ENCODE measurements around the gene SLC39A13. TPM values are rescaled to one million over a fixed set of nuclear protein-coding genes. Genes with fewer than 3 reads are reported as not detected.

SLC39A13 gene
- total RNA-seq, 1 donor from 2014 or later: 74.6 TPM

DNA sequence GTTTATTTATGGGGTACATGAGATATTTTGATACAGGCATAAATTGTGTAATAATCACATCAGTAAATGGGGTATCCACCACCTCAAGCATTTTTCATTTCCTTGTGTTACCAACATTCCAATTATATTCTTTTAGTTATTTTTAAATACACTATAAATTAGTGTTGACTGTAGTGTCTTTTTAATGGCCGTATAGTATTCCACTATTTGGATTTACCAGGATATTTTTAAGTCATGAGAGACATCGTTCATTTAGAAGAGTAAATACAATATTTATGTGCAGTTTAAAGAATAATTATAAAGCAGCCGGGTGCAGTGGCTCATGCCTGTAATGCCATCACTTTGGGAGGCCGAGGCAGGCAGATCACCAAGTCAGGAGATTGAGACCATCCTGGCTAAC is 23.9 kb upstream of the SLC39A13 start:
- no peak for DNase-seq (ENCODE audit: low spot score)

GRCh38 chr11:47387944-47388696 is 20.3 kb upstream of the SLC39A13 start:
- no peak for DNase-seq (ENCODE audit: low spot score)

- no peak for DNase-seq (ENCODE audit: low spot score)
Measured at GRCh38 chr11:47388697-47389576, 19.5 kb upstream of the SLC39A13 start.

- DNase-seq (ENCODE audit: low spot score): no peak
Measured at GRCh38 chr11:47389577-47390421, 18.6 kb upstream of the SLC39A13 start.

DNA sequence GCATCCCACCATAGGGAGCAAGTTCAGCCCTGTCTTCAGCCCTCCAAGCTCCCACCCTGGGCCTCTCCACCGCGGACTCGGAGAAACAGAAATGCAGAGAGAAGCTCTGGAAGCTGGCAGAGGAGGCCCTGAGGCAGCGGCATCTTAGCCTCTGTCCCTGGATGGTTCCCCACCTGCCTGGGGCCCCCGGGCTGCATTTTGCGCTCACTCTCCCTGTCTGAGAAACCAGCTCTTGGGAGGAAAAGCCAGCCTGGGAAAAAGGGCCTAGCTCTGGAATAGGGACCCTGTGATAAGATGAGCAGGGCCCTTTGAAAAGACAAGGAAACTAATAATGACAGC is 18.0 kb upstream of the SLC39A13 start:
- DNase-seq (ENCODE audit: low spot score): no peak

DNA sequence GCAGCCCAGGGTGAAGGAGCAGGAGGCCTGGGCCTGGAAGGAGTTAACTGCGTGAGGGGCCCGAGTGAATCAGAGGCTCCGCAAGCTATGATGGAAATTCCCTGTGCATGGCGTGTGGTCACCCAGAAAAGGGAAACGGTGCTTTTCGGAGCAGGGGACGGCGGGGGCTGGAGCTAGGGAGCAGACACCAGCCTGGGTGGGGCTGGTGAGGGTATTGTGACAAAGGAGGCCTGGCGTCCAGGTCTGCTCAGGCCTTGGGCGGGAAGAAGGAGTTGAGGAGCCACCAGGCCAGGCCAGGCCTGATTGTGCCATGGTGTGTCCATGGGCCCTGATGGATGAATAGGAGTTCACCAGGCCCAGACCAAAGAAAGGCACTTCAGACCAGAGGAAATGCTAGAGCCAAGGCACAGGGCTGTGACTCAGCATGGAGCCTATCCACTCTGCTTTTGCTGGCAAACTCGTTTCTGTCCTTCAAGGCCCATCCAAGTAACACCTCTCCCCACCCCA is 17.3 kb upstream of the SLC39A13 start:
- no peak for DNase-seq (ENCODE audit: low spot score)

DNA sequence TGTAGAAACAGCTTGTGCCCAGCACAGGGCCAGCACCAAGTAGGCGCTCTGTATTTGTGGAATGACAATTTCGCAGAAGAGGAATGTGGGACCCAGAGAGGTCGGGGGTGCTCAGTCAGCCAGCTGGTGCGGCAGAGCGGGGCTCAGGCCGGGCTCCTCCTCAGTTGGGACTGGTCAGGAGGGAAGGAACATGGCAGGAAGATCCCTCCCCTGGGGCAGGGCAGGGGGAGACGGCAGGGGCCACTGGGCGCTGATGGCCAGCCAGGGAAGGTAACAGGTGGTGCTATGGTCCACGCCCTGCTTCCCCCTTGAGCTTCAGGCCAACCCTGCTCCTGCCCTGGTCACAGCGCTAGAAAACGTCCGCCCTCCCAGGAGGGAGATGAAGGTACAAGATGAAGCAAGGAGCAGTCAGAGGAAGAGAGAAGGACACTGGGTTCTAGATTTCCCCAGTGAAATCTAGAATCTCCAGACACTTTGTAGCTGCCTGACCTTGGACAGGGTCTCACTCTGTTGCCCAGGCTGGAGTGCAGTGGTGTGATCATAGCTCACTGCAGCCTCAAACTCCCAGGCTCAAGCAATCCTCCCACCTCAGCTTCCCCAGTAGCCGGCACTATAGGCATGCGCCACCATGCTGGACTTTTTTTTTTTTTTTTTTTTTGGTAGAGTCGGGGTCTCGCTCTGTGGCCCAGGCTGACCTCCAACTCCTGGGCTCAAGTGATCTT is 16.5 kb upstream of the SLC39A13 start:
- no peak for DNase-seq (ENCODE audit: low spot score)

DNA sequence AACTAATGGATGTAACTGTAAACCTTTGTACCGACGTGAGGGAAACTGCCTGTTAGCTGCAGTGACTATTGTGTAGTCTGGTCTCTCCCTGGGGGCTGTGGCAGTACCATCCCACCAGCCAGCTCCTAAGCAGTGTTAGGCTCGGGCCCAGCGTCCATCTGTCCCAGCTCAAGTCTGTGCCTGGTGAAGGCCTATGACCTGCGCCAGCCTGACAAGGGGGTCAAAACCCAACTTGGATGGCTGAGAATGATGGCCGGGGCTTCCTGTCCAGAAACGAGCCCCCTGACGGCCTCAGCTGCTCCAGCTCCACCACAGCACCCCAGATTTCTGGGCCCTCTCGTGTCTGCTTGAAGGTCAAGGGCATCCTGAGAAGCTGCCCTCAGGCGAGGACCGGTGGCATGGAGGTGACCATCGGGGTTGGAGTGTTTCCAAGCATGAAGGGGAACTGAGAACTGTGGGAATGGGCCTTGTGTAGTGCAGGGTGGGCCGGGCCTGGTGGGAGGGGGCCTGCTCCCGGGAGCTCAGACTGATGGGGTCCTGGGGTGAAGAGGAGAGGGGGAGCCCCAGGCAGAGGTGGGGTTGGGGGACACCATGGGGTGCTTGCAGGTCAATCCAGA is 15.7 kb upstream of the SLC39A13 start:
- no peak for DNase-seq (ENCODE audit: low spot score)

GRCh38 chr11:47393163-47394049 is 15.0 kb upstream of the SLC39A13 start:
- DNase-seq (ENCODE audit: low spot score): peak; percentile 58

GRCh38 chr11:47394050-47394321 is 14.4 kb upstream of the SLC39A13 start:
- DNase-seq (ENCODE audit: low spot score): no peak

GRCh38 chr11:47394322-47395222 is 13.8 kb upstream of the SLC39A13 start:
- peak; percentile 58 for DNase-seq (ENCODE audit: low spot score)

DNA sequence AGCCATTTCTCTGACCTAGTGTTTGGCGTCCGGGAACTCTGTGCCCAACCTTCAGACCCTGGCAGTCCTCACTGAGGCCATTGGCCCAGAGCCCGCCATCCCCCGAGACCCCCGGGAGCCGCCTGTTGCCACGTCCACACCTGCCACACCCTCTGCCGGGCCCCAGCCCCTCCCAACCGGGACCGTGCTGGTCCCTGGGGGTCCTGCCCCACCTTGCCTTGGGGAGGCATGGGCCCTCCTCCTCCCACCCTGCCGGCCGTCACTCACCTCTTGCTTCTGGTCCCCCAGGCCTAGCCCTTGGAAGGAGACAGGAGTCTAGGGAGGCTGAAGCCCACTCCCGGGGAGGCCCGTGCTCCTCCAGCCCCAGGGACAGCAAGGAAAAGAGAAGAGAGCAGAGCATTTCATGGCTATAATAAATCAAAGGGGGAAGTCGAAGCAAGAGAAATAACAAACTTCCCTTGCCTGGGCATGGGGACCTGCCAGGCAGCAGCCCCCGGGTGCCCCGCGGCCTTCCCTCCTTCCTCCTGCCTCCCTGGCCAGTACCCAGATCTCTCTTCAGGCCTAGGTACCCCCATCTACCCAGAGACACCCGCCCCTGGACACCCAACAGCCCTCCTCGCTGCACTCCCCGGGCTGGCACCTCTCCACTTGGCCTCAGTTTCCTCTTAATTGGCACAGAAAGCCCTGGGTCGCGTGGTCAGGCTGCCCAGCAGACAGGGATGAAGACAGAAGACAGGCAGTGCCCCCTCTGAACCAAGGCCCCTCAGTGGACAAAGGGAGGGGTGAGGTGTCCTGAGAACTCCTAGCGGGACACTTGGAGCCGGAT is 13.0 kb upstream of the SLC39A13 start:
- no peak for DNase-seq (ENCODE audit: low spot score)

- DNase-seq (ENCODE audit: low spot score): no peak
Measured at GRCh38 chr11:47396049-47396320, 12.4 kb upstream of the SLC39A13 start.

GRCh38 chr11:47398011-47398410 is 10.4 kb upstream of the SLC39A13 start:
- DNase-seq (ENCODE audit: low spot score): no peak

DNA sequence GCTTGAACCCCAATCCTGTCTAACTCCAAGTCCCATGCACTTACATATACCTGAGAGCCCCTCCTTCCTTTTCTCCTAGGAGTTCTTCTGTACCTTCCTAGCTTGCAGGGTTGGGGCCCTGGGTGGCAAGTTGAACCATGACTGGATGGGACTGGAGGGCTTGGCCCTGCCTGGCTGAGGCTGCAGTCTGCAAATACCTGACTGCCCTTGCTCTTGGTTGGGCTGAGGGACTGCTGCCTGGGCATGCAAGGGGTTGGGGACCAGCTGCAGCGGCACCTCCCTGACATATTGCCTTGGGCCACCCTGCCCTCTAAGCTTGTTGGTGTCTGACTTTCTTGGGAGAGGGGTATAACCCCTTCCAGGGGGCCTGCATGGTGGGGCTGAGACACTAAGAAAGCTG is 9.8 kb upstream of the SLC39A13 start:
- no peak for DNase-seq (ENCODE audit: low spot score)

GRCh38 chr11:47399860-47400767 is 8.3 kb upstream of the SLC39A13 start:
- DNase-seq (ENCODE audit: low spot score): peak; percentile 39

- peak; percentile 47 for DNase-seq (ENCODE audit: low spot score)
Measured at GRCh38 chr11:47400768-47401279, 7.6 kb upstream of the SLC39A13 start.
